Spleen (tissue), 13 donors: ENCODE measurements around the gene CPD. TPM values are rescaled to one million over a fixed set of nuclear protein-coding genes. Genes with fewer than 3 reads are reported as not detected.
A peak's percentile ranks its signal among the peaks of the same experiment; 100 is the strongest.

ENCODE experiments used
- DNase-seq: peaks from one replicate; pipeline ENCODE4 v3.0.0-alpha.2; 2020
- H3K27ac ChIP-seq, 8 donors: fragments of 200-600 bp; sonication (generic) in 7 of 8; 1 replicate in 4 of 8; 2 replicates in 4 of 8; pipeline versions ENCODE4 v1.5.0 to v1.8.0; 2016 to 2021; ENCODE audit warnings: inconsistent platforms in 4 of 8, mild to moderate bottlenecking in 4 of 8, moderate library complexity in 1 of 8
- H3K27me3 ChIP-seq, 7 donors: fragments of 200-600 bp; sonication (generic) in 6 of 7; replicated peaks in 1 of 7; 1 replicate in 4 of 7; 2 replicates in 3 of 7; pipeline versions ENCODE4 v1.5.0 to v1.8.0; 2016 to 2021; ENCODE audit warnings: inconsistent platforms in 3 of 7, mild to moderate bottlenecking in 1 of 7
- H3K36me3 ChIP-seq, 6 donors: fragments of 200-600 bp; sonication (generic) in 5 of 6; 1 replicate in 4 of 6; 2 replicates in 2 of 6; pipeline versions ENCODE4 v1.5.0 to v1.8.0; 2016 to 2021; ENCODE audit warnings: inconsistent platforms in 2 of 6
- H3K4me1 ChIP-seq, 6 donors: fragments of 200-600 bp; sonication (generic) in 5 of 6; 1 replicate in 3 of 6; 2 replicates in 3 of 6; pipeline versions ENCODE4 v1.5.0 to v1.8.0; 2016 to 2021; ENCODE audit warnings: inconsistent platforms in 3 of 6
- H3K4me3 ChIP-seq, 8 donors: fragments of 200-600 bp; sonication (generic) in 7 of 8; 1 replicate in 4 of 8; 2 replicates in 4 of 8; pipeline versions ENCODE4 v1.5.0 to v1.8.0; 2016 to 2021; ENCODE audit warnings: inconsistent platforms in 4 of 8, mild to moderate bottlenecking in 4 of 8, moderate library complexity in 2 of 8
- H3K9me3 ChIP-seq, 8 donors: fragments of 200-600 bp; sonication (generic) in 7 of 8; 1 replicate in 4 of 8; 2 replicates in 4 of 8; pipeline versions ENCODE4 v1.5.0 to v1.8.0; 2016 to 2021; ENCODE audit warnings: inconsistent platforms in 4 of 8
- POLR2A ChIP-seq, 3 donors: fragments of 450-650 bp; IDR thresholded peaks; one replicate each; pipeline ENCODE4 v1.5.1; 2017; ENCODE audit warnings: antibody characterized with exemption in 3 of 3, mild to moderate bottlenecking in 1 of 3
- POLR2AphosphoS5 ChIP-seq, 3 donors: sonication (generic); formaldehyde crosslinking; IDR thresholded peaks; one replicate each; pipeline ENCODE4 v1.5.1; 2017; ENCODE audit warnings: antibody characterized with exemption in 3 of 3
- WGBS, 5 donors: extraction: QIAGEN DNeasy Blood & Tissue Kit in 3 of 5; methylation state at CpG; one replicate each; pipeline versions ENCODE4 v1.1.5 to v1.1.7; 2013 to 2018; 5-methylcytosine and 5-hydroxymethylcytosine counted together
- intact Hi-C: fragments of 100-400 bp; cut with DNase I; formaldehyde crosslinking; loops from one replicate; pipeline ENCODE4 v1.15.0; 2023; ENCODE audit warnings: low total_unique reads
- long read RNA-seq, 2 donors: transcript quantifications; one replicate each; lab custom pipeline, GENCODE V29; 2026
- polyA plus RNA-seq, 3 donors: library from polyadenylated mRNA; stranded (reverse); fragments of 200-250 nt; gene quantifications; one replicate each; pipeline ENCODE4 v1.2.1, GENCODE V29; 2013
- total RNA-seq, 7 donors: library from RNA; depleted of rRNA in 3 of 7; stranded (reverse); fragments of >200 nt in 3 of 7; fragmentation: NEBNext Ultra II Directional in 4 of 7; extraction: Animal tissue kit (Norgen Biotek cat#: 25700) in 4 of 7; gene quantifications; one replicate each; pipeline versions ENCODE4 v1.1.0 to v1.2.1, GENCODE V29; 2016 to 2021
- TF ChIP-seq, protein P1 (sequence below), 11 experiments: fragments of 200-600 bp in 7 of 11; fragments of 450-650 bp in 4 of 11; sonication (generic) in 4 of 11; IDR thresholded peaks in 8 of 11; conservative IDR thresholded peaks in 3 of 11; 1 replicate in 7 of 11; 2 replicates in 4 of 11; pipeline versions ENCODE4 v1.4.0 to v1.8.0; 2016 to 2021; ENCODE audit warnings: antibody characterized with exemption in 11 of 11, inconsistent platforms in 4 of 11, mild to moderate bottlenecking in 1 of 11
- donor health status: healthy with polysubstance abuse.
- donor health status: DM: no; HTN: no; CAD: no; lungs with moderate emphysema.
- donor health status: DM: no; HTN: no; CAD: no.
- donor health status: Bipolar disorder and iron deficiency.
- donor health status: healthy.
- donor health status: DM: no; HTN: no; CAD: no.
- donor health status: DM: yes; HTN: yes; CAD: no.

CPD gene
- total RNA-seq (10 to 100 TPM; 33.9 to 83.8 (median 42.0) TPM), polyA plus RNA-seq (1 to 10 TPM; 1.6 to 3.8 (median 3.0) TPM)
- long read RNA-seq, donor 1 = 0 reads
- long read RNA-seq, donor 2, full-length matches to known transcripts = 2 of 12 reads
- long read RNA-seq, donor 2, partial matches to known transcripts = 10 of 12 reads
- long read RNA-seq, donor 2, other reads (novel, unspliced or antisense) = 0 of 12 reads

GRCh38 chr17:30378825-30379302 lies at the start of gene CPD:
Gene CPD, plus strand, starts transcription at chr17:30378927. Its CDS starts 54 bp downstream, at chr17:30378981.
- peak; percentile 91 to 96 (median 92) for TF ChIP-seq POLR2AphosphoS5 (IDR thresholded peaks at IDR 0.05)
- TF ChIP-seq, protein P1, sequence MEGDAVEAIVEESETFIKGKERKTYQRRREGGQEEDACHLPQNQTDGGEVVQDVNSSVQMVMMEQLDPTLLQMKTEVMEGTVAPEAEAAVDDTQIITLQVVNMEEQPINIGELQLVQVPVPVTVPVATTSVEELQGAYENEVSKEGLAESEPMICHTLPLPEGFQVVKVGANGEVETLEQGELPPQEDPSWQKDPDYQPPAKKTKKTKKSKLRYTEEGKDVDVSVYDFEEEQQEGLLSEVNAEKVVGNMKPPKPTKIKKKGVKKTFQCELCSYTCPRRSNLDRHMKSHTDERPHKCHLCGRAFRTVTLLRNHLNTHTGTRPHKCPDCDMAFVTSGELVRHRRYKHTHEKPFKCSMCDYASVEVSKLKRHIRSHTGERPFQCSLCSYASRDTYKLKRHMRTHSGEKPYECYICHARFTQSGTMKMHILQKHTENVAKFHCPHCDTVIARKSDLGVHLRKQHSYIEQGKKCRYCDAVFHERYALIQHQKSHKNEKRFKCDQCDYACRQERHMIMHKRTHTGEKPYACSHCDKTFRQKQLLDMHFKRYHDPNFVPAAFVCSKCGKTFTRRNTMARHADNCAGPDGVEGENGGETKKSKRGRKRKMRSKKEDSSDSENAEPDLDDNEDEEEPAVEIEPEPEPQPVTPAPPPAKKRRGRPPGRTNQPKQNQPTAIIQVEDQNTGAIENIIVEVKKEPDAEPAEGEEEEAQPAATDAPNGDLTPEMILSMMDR (IDR thresholded peaks at IDR 0.05 in 8 of 11, conservative IDR thresholded peaks at IDR 0.05 in 3 of 11) = peak in 4 of 11 experiments; percentile 29 to 46 (median 35)
- peak in 2 of 3 donors; percentile 29 to 51 for TF ChIP-seq POLR2A (IDR thresholded peaks at IDR 0.05)
- 0 to 1% (median 1%) methylated on average over 13 to 59 of the region's 59 CpGs for WGBS, 5 donors
- Histone ChIP-seq H3K27ac (peak within 1 kb of the TSS; percentile 80 to 94 (median 91)), H3K9me3 (no peaks in the 10 kb centered on the region), H3K27me3 (peaks cover 0 to 13% (median 0%) of the 10 kb centered on the region in 7 donors), H3K4me1 (peaks cover 22 to 71% (median 55%) of the 10 kb centered on the region in 6 donors), H3K36me3 (no peaks in the 10 kb centered on the region), H3K4me3 (peak within 1 kb of the TSS; percentile 67 to 93 (median 82))
- DNase-seq = peak; percentile 97
- intact Hi-C loops = no loop called here

- WGBS, 5 donors = 21 to 27% (median 25%) methylated on average over 4 of the region's 4 CpGs
- no peaks in the 10 kb centered on the region for H3K9me3 ChIP-seq
- H3K27me3 ChIP-seq = no peaks in the 10 kb centered on the region
- H3K4me3 ChIP-seq = no peak overlapping the region
- intact Hi-C loops = loop anchor here (10.0 kb wide), 1 partner anchor 227 kb away; no protein-coding TSS in a partner anchor
- H3K36me3 ChIP-seq = no peaks in the 10 kb centered on the region
- no peak for DNase-seq
- peak overlapping the region in 5 of 8 donors; percentile 5 to 51 (median 37) for H3K27ac ChIP-seq
- H3K4me1 ChIP-seq = peaks cover 0 to 28% (median 6%) of the 10 kb centered on the region in 6 donors
- TF ChIP-seq POLR2AphosphoS5 (IDR thresholded peaks at IDR 0.05) (no peak), POLR2A (IDR thresholded peaks at IDR 0.05) (no peak)
- TF ChIP-seq, protein P1 (IDR thresholded peaks at IDR 0.05 in 8 of 11, conservative IDR thresholded peaks at IDR 0.05 in 3 of 11) = no peak
Measured at GRCh38 chr17:30332057-30332542, 46.6 kb upstream of the CPD start.

DNA sequence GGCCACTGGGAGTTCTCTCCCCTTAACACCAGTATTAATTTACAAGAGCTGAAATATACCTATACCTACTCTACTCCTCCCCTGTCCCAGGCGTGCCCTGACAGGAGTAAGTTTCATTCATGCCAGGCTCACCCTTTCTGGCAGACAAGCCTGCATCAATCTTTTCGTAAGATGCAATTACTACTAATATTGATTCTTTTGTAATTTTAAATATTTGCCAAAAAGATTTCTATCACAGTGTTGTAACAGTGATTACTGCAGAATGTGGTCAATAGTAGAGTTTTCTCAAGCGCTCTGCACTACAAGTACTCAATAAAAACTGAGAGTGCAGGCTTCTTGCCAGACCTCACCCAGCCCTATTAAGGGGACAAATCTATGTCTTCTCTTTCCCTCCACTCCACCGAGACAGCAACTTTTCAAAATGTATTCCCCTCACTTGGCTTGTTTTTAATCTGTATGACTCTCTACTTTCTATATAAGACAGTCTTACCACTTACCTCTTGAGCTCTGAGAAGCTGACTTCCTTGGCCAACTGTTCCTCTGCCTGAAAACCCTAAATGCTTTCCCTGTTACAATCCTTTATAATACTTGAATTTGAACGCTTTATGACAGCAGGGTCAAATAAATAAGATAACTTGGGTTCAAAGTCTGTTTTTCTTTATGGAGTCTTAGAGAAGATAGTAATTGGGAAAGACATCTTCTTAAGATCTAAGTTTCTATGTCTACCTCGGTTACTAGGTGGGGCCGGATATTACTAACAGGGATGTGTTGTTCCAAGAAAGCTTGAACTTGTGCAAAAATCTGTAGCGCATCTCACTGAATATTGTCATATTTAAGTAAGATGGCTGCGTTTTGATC lies 45.0 kb upstream of the CPD start, which contains the start of gene TMIGD1:
Gene TMIGD1, minus strand, starts transcription at position 555 of the 858 bp plus-strand sequence. CDS start 1,924 bp downstream, outside the sequence.
- DNase-seq = no peak
- 88 to 92% (median 91%) methylated on average over 9 of the region's 9 CpGs for WGBS, 5 donors
- H3K36me3 ChIP-seq = no peaks in the 10 kb centered on the region
- H3K9me3 ChIP-seq = no peaks in the 10 kb centered on the region
- H3K4me3 ChIP-seq = no peak within 1 kb of the TSS
- TF ChIP-seq POLR2A (IDR thresholded peaks at IDR 0.05) = no peak
- TF ChIP-seq POLR2AphosphoS5 (IDR thresholded peaks at IDR 0.05) = no peak
- TF ChIP-seq, protein P1 (IDR thresholded peaks at IDR 0.05 in 8 of 11, conservative IDR thresholded peaks at IDR 0.05 in 3 of 11) = no peak
- H3K27me3 ChIP-seq = no peaks in the 10 kb centered on the region
- intact Hi-C loops = loop anchor here (10.0 kb wide), 1 partner anchor 229 kb away; no protein-coding TSS in a partner anchor
- H3K27ac ChIP-seq = no peak within 1 kb of the TSS
- H3K4me1 ChIP-seq = peaks cover 0 to 28% (median 6%) of the 10 kb centered on the region in 6 donors
